Measurements from ENCODE around the gene MALAT1. TPM values are rescaled to one million over a fixed set of nuclear protein-coding genes. Genes with fewer than 3 reads are reported as not detected.

MALAT1 gene
- total and polyA plus RNA-seq, 2 experiments from 2014 or later: 2,206 to 6,020 TPM

GRCh38 chr11:65529475-65530156 lies 30.8 kb downstream of the MALAT1 start:
- Histone ChIP-seq H3K27me3 (ENCODE audit: insufficient read depth) (no peaks in the 10 kb centered on the region), H3K9me2 (ENCODE audit: insufficient read depth) (no peaks in the 10 kb centered on the region), H3K27ac (ENCODE audit: low read depth) (no peak overlapping the region), H3K4me3 (no peak overlapping the region), H3K4me2 (no peak overlapping the region), H3K4me1 (ENCODE audit: insufficient read depth) (peaks cover 3% of the 10 kb centered on the region; the same call in 1 of the 2 replicates), H2AFZ (no peak overlapping the region), H3K36me3 (ENCODE audit: insufficient read depth) (no peaks in the 10 kb centered on the region; the same call in 1 of the 2 replicates), H3K79me2 (replicated peaks; ENCODE audit: insufficient read depth) (no peaks in the 10 kb centered on the region), H4K20me1 (replicated peaks; ENCODE audit: insufficient read depth) (peaks cover 2% of the 10 kb centered on the region; the same call in 1 of the 2 replicates), H3F3A (replicated peaks; ENCODE audit: low read depth) (peaks cover 19% of the 10 kb centered on the region; the same call in 1 of the 2 replicates)
- TF ChIP-seq CREB1 (CRISPR knock-in tag; IDR thresholded peaks at IDR 0.05; ENCODE audit: low read depth) (no peak), ETS1 (IDR thresholded peaks at IDR 0.05) (no peak), ZNF331 (CRISPR knock-in tag; IDR thresholded peaks at IDR 0.05; ENCODE audit: low read depth) (no peak), ZNF114 (CRISPR knock-in tag; IDR thresholded peaks at IDR 0.05) (no peak), STAT1 (IDR thresholded peaks at IDR 0.05; ENCODE audit: unreplicated experiment) (no peak), POLR2AphosphoS5 (IDR thresholded peaks at IDR 0.05; ENCODE audit: low read depth) (no peak), JUNB (IDR thresholded peaks at IDR 0.05; ENCODE audit: unreplicated experiment) (no peak), ZNF462 (CRISPR knock-in tag; IDR thresholded peaks at IDR 0.05) (no peak), EZH2phosphoT487 (IDR thresholded peaks at IDR 0.05; ENCODE audit: unreplicated experiment) (no peak), EZH2 (IDR thresholded peaks at IDR 0.05; ENCODE audit: low read depth, unreplicated experiment) (no peak), NANOG (IDR thresholded peaks at IDR 0.05; ENCODE audit: borderline replicate concordance) (no peak)
- TF ChIP-seq, protein P1, sequence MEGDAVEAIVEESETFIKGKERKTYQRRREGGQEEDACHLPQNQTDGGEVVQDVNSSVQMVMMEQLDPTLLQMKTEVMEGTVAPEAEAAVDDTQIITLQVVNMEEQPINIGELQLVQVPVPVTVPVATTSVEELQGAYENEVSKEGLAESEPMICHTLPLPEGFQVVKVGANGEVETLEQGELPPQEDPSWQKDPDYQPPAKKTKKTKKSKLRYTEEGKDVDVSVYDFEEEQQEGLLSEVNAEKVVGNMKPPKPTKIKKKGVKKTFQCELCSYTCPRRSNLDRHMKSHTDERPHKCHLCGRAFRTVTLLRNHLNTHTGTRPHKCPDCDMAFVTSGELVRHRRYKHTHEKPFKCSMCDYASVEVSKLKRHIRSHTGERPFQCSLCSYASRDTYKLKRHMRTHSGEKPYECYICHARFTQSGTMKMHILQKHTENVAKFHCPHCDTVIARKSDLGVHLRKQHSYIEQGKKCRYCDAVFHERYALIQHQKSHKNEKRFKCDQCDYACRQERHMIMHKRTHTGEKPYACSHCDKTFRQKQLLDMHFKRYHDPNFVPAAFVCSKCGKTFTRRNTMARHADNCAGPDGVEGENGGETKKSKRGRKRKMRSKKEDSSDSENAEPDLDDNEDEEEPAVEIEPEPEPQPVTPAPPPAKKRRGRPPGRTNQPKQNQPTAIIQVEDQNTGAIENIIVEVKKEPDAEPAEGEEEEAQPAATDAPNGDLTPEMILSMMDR (conservative IDR thresholded peaks at IDR 0.05; ENCODE audit: low read depth in 2 of 2): no peak
- TF ChIP-seq, protein P2, sequence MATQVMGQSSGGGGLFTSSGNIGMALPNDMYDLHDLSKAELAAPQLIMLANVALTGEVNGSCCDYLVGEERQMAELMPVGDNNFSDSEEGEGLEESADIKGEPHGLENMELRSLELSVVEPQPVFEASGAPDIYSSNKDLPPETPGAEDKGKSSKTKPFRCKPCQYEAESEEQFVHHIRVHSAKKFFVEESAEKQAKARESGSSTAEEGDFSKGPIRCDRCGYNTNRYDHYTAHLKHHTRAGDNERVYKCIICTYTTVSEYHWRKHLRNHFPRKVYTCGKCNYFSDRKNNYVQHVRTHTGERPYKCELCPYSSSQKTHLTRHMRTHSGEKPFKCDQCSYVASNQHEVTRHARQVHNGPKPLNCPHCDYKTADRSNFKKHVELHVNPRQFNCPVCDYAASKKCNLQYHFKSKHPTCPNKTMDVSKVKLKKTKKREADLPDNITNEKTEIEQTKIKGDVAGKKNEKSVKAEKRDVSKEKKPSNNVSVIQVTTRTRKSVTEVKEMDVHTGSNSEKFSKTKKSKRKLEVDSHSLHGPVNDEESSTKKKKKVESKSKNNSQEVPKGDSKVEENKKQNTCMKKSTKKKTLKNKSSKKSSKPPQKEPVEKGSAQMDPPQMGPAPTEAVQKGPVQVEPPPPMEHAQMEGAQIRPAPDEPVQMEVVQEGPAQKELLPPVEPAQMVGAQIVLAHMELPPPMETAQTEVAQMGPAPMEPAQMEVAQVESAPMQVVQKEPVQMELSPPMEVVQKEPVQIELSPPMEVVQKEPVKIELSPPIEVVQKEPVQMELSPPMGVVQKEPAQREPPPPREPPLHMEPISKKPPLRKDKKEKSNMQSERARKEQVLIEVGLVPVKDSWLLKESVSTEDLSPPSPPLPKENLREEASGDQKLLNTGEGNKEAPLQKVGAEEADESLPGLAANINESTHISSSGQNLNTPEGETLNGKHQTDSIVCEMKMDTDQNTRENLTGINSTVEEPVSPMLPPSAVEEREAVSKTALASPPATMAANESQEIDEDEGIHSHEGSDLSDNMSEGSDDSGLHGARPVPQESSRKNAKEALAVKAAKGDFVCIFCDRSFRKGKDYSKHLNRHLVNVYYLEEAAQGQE (IDR thresholded peaks at IDR 0.05; ENCODE audit: unreplicated experiment): no peak
- ATAC-seq (no peak), DNase-seq (ENCODE audit: low spot score) (no peak)
- peaks cover 3% of the 10 kb centered on the region for H3K27me3 Mint-ChIP-seq (ENCODE audit: insufficient read depth, low read depth, poor library complexity)
- H3K4me3 Mint-ChIP-seq: no peak overlapping the region; the same call in 2 of the 3 replicates
- H3K4me1 Mint-ChIP-seq: peaks cover 4% of the 10 kb centered on the region; the same call in 2 of the 3 replicates
- H3K27ac Mint-ChIP-seq: no peak overlapping the region
- H3K9me3 Mint-ChIP-seq: no peaks in the 10 kb centered on the region
- peaks cover 43% of the 10 kb centered on the region for H3K36me3 Mint-ChIP-seq (ENCODE audit: low read depth)

Measured in GM23338 (cell line).